Stimulated activated CD4-positive, alpha-beta T cell treated with anti-CD3 and anti-CD28 coated beads, Interleukin-12 subunit alpha, Interleukin-12 subunit beta, amount 100 ng/mL, for 48 hours (primary cell): Measurements from ENCODE around the gene PTP4A2.
A peak's percentile ranks its signal among the peaks of the same experiment; 100 is the strongest.
"Not testable (repeated sequence)": the region's sequence is repeated elsewhere in the genome, so short reads cannot be mapped to it uniquely, and the experiment has no call there.

ENCODE experiments used
- DNase-seq, 3 donors: peaks; one replicate each; pipeline ENCODE4 v3.0.0-alpha.2; 2020; ENCODE audit warnings: low read depth in 2 of 3, low spot score in 1 of 3

The PTP4A2 gene

DNA sequence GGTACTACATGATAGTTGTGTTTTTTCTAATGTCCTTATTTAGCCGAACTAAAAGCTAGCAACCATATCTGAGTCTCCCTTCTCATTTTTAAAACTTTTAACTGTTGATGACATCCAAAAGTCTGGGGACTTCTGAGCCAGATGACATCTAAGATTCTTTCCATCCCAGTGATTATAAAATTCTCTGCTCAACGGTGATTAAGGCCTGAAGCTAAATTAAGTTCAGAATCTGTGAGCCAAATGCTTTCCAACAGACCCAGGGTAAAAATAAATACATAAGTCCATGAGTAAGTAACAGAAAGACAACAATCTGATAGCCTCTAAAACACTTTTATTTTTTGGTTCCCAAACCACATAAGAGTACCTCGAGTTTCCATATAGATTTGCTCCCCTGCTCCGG, 13.1 kb upstream of the PTP4A2 start:
- no peak for DNase-seq

GRCh38 chr1:31949862-31950261, 11.7 kb upstream of the PTP4A2 start:
- DNase-seq = no peak

- DNase-seq = not testable (repeated sequence)
Measured at GRCh38 chr1:31945677-31946076, 7.5 kb upstream of the PTP4A2 start.

GRCh38 chr1:31944205-31945089, 6.3 kb upstream of the PTP4A2 start:
- DNase-seq = peak; percentile 67 to 71 (median 68)

DNA sequence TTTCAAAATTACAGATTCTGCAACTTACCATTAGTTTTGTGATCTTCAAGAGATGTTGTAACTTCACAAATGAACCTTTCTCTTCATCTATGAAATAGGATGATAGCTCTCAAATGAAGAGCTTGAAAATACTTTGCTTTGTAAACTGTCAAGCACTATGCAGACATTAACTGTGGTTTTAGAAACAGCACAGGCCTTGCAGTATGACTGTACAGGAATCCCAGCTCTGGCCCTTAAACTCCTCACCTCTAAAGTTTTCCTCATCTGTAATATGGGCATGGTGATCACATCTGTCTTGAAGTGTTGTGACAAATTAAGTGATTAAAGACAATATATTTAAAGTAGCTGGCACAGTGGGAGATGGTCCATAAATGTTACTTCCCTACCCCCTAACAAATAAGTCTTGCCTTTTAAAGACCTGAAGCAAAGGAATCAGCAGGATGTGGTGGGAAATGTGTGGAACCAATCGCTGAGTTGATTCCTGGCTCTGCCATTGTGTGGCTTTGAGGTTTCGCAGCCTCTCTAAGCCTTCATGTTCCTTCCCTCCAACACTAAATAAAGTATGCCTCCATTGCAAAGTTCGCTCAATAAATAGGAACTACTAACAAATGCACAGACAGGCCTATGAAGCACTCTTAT, 5.5 kb upstream of the PTP4A2 start:
- DNase-seq = no peak

- DNase-seq = not testable (repeated sequence)
Measured at GRCh38 chr1:31942061-31942460, 3.9 kb upstream of the PTP4A2 start.

DNA sequence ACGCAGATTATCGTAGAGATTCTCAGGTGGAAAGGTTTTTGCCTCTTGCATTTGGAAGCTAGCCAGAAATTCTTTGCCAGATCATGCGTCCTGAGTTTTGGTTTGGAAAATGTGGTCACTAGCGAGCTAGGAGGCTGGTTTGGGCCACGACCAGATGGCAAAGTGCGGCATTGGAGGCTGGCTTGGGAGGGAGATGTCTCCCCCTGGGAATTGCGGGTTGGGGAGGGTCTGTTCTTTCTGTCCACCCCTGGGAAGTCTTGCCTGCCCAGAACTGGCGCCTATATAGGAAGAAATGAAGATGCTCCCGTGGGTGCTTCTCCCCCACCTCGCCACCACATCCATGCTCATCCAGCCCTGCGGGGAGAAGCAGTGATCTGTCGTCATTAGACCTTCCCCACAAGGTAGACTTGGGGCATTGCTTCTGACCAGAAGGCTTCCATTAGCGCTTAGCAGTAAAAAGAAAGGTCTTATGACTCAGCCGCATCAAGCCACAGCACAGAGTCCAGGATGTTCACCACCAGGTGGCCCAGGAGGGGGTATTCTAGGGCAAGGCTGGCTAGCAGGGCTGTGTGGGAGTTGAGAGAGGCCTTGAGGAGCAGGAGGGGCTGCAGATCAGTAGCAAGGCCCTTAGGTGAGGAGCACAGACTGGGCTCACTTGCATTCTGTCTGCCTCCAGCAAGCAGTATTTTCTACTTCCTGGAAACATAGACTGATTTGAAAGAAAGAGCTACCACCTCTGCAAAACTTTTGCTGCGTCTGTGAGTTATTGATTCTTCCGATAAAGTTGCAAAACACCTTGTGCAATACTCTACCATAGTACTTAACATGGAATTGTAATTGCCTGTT, 1.5 kb upstream of the PTP4A2 start:
- DNase-seq = peak; percentile 70 to 80 (median 70)

- peak in 2 of 3 donors; percentile 52 to 67 for DNase-seq
Measured at GRCh38 chr1:31937300-31938183, 626 bp downstream of the PTP4A2 start.

DNA sequence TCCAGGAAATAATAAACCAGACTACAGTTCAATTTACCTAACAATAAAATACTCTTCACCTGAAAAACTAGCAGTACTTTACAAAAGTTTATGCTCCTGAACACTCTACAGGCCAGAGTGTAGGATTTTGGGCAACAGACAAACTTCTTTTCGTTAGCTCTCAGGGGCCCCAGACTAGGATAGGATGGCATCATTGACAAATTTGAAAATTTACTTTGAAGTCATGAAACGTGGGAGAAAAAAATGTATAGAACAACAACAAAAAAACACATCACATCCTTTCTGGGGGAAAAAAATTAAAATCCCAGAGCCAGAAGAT, 1.2 kb downstream of the PTP4A2 start:
- DNase-seq = no peak

DNA sequence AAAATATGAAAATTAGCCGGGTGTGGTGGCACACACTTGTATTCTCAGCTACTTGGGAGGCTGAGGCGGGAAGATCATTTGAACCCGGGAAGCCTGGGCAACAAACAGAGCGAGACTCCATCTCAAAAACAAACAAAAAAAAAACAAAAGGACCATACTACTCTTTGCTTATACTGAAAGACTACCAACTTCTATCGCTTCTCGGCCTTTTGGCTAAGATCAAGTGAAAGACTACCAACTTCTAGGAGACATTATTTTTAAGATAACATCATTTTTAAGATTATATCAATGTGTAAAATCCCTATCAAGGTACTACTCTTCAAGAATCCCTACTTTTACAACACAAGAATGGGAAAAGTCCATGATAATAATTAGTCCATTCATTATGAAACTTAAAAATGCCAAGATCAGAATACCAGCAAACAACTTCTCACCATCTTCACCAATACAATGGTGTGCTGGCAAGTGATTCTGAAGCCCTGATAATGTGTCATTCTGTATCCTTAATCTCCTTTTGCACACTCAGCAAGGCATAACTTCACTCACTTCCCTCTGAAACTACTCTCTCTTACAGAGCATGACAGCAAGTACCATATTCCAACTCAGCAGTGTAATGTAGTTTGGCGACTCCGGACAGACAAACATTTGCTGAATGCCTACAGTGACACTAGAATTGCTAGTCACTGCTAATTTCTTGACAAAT, 1.7 kb downstream of the PTP4A2 start:
- no peak for DNase-seq

DNA sequence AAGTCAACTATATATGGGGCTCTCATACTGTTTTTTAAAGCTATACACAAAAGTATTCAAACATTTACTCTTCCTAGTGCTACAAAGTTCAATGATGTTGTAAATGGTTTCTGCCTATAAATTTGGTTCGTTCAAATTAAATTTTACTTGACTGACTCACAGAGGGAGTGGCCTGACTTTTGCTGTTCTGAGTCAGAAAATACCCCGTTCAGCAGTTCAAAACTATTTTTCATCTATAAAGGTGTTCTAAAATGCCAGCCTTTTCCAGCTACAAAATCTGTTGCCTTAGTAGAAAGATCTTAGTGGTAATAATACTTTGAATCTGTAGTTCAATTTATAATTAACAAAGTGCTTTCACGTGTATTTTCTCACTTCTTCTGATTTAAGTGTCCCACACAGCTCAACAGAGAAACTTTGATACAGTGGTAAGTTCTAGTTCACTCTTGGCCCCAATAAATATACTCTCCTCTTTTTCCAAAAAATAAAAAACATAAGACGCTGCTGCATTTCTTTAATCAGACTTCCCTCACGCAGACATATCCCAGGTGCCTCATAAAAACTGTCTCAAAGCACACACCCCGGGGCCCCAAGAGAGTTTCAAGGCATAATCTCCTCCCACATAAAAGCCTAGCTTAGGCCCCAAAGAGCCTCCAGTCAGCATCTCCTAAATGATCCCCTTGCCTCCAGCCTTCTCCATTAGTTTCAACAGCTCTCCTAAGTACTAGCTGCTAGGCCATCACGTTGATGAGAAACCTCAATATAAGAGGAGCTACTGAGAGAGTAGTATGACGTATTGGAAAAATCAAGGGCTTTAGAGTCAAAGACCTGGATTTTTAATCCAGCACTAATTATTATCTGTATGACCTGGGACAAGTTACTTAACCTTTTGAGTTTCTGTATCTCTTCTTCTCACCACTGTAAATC, 3.2 kb downstream of the PTP4A2 start:
- no peak for DNase-seq

DNA sequence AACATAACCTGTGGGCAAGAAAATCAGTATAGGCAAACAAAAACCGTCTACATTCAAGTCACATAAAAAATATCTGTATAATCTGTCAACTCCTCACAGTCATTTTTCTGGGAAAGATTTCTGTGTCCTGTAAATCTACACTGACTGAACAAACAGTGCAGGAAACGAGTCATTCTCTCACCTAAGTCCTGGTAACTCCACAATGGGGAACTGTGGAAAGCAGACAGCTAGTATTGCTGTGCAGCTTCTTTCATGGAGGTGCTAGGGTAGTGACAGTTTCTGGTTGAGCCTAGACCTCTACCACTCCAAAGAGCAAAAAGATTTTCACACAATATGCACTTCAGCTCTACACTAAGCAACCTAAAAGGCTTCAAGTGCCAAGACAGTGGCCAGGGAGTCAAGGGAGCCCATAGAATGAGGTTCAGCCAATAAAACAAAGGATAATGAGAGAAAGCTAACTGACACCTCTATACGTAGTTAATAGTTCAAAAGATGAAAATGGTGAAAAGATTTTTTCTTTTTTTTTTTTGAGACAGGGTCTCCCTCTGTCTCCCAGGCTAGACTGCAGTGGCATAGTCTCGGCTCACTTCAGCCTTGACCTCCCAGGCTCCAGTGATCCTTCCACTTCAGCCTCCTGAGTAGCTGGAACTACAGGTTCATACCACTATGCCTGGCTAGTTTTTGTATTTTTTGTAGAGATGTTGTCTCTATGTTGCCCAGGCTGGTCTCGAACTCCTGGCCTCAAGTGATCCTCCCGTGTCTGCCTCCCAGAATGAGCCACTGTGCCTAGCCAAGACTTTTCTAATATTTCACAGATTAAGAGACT, 5.5 kb downstream of the PTP4A2 start:
- no peak for DNase-seq

DNA sequence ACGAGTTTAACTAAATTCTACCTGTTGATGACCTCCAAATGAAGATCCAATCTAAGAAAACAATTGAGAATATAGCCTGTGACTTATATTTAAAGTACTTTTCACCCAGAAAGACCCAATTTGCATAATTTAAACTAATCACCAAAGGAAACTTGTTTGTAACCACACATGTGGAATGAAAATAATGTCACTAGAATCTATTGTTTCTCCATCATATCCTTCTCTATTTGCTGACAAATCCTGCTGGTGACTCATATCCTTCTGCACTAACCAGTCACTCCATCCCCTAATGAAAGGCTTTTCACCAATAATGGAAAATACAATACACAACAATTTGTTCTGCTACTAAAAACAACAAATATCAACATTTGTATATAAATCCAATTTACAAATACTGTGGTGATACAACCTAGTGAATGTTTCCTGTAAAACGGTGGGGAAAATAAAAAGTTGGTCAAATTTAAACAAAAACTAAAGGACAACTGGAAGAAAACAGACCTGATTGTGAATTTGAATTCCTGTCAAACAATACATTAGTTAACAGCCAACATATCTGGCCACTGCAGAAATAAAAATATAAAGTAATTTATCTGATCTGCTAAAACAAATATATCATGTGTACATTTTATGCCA, 6.5 kb downstream of the PTP4A2 start:
- no peak for DNase-seq

DNA sequence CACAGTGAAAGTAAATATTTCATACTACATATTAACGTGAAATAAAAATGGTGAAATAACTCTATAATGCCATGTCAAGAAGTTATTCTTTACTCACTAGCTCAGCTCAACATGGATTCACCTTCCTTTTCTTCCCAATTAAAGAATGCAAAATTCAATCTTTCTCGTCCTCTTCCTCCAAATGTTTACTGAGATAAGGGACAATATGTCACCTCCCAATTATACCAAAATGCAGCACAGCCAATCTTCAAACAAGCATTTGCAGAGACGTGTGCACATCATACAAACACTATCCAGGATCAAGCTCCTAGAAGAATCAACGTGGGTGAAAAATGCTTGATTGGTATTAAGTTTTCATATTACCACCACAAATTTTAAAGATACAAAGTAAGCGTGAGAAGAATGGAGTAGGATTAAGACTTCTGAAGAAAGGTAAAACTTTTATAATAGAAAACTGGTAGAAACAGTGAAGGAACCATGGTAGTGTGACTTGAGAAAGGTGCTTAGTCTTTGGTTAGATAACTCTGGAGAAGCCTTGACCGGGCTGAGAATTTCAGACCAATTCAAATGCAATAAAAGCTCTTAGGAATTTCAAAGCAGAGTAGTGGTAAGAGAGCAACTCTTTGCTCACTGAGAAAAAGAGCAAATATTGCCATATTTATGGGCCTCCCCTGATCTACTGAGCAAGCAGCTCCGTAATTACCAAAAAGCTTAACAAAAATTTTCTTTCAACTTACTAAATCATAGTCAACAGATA, 7.2 kb downstream of the PTP4A2 start:
- DNase-seq = no peak

- no peak for DNase-seq
Measured at GRCh38 chr1:31927661-31927980, 10.5 kb downstream of the PTP4A2 start.

- DNase-seq = no peak
Measured at GRCh38 chr1:31926853-31927660, 11.1 kb downstream of the PTP4A2 start.
